HepG2 (cell line): ENCODE results near the gene NBR1. TPM values are rescaled to one million over a fixed set of nuclear protein-coding genes. Genes with fewer than 3 reads are reported as not detected.

Experiments used
- ARHGAP35 ChIP-seq: sonication (generic); formaldehyde crosslinking; IDR thresholded peaks from 2 replicates; pipeline ENCODE4 v1.9.0; 2022; ENCODE audit warnings: mild to moderate bottlenecking, inconsistent platforms, moderate library complexity, missing genetic modification reagents, borderline replicate concordance
- ATF1 ChIP-seq: IDR thresholded peaks from 2 replicates; pipeline ENCODE4 v1.6.1; 2016; ENCODE audit warnings: mild to moderate bottlenecking, control low read depth
- CBX5 ChIP-seq: sonication (generic); formaldehyde crosslinking; IDR thresholded peaks from 2 replicates; pipeline ENCODE4 v1.4.0; 2020; ENCODE audit warnings: missing genetic modification reagents, borderline replicate concordance
- ELF4 ChIP-seq: sonication (generic); formaldehyde crosslinking; IDR thresholded peaks from 2 replicates; pipeline ENCODE4 v1.5.0; 2020; ENCODE audit warnings: missing genetic modification reagents, mild to moderate bottlenecking, moderate library complexity, borderline replicate concordance
- FOXA1 ChIP-seq, 2 experiments: fragments of 450-650 bp in 1 of 2; sonication (generic) in 1 of 2; formaldehyde crosslinking in 1 of 2; IDR thresholded peaks; 2 replicates each; pipeline versions ENCODE4 v1.4.0 to v1.6.1; 2016 to 2020; ENCODE audit warnings: missing genetic modification reagents in 1 of 2
- GZF1 ChIP-seq: sonication (generic); formaldehyde crosslinking; IDR thresholded peaks from 2 replicates; pipeline ENCODE4 v1.5.1; 2020; ENCODE audit warnings: mild to moderate bottlenecking, missing genetic modification reagents
- IRX3 ChIP-seq: sonication (generic); formaldehyde crosslinking; IDR thresholded peaks from 2 replicates; pipeline ENCODE4 v1.8.1; 2023; ENCODE audit warnings: mild to moderate bottlenecking, low read depth, missing genetic modification reagents, borderline replicate concordance
- KDM4B ChIP-seq: sonication (generic); formaldehyde crosslinking; IDR thresholded peaks from 2 replicates; pipeline ENCODE4 v1.4.0; 2020; ENCODE audit warnings: missing genetic modification reagents
- MXD4 ChIP-seq: IDR thresholded peaks from 2 replicates; pipeline ENCODE4 v1.6.1; 2016; ENCODE audit warnings: mild to moderate bottlenecking, missing biosample characterization, missing genetic modification reagents
- ONECUT2 ChIP-seq: sonication (generic); formaldehyde crosslinking; IDR thresholded peaks from 2 replicates; pipeline ENCODE4 v1.4.0; 2020; ENCODE audit warnings: missing genetic modification reagents
- RCOR2 ChIP-seq: IDR thresholded peaks from 2 replicates; pipeline ENCODE4 v1.6.1; 2016; ENCODE audit warnings: missing biosample characterization, missing genetic modification reagents
- SP5 ChIP-seq: IDR thresholded peaks from 2 replicates; pipeline ENCODE4 v1.6.1; 2016; ENCODE audit warnings: low read depth, borderline replicate concordance
- SRF ChIP-seq: IDR thresholded peaks from 2 replicates; pipeline ENCODE4 v1.6.1; 2011; ENCODE audit warnings: mild to moderate bottlenecking, low read depth, low read length, moderate library complexity
- SRY ChIP-seq: sonication (generic); formaldehyde crosslinking; IDR thresholded peaks from 2 replicates; pipeline ENCODE4 v1.8.0; 2022; ENCODE audit warnings: mild to moderate bottlenecking, missing genetic modification reagents
- YY1 ChIP-seq: IDR thresholded peaks from 2 replicates; pipeline ENCODE4 v1.6.1; 2011; ENCODE audit warnings: low read length, low read depth, moderate library complexity, mild to moderate bottlenecking; ENCODE audit not compliant: insufficient read depth, insufficient replicate concordance
- ZFP37 ChIP-seq: sonication (generic); formaldehyde crosslinking; IDR thresholded peaks from 2 replicates; pipeline ENCODE4 v1.4.0; 2020; ENCODE audit warnings: missing genetic modification reagents, borderline replicate concordance
- ZKSCAN5 ChIP-seq: sonication (generic); formaldehyde crosslinking; IDR thresholded peaks from 2 replicates; pipeline ENCODE4 v1.5.1; 2020; ENCODE audit warnings: mild to moderate bottlenecking, missing genetic modification reagents
- ZNF12 ChIP-seq: sonication (generic); formaldehyde crosslinking; IDR thresholded peaks from 2 replicates; pipeline ENCODE4 v1.5.0; 2020; ENCODE audit warnings: missing genetic modification reagents
- ZNF644 ChIP-seq: IDR thresholded peaks from 2 replicates; pipeline ENCODE4 v1.6.1; 2016; ENCODE audit warnings: low read depth
- ZNF747 ChIP-seq: sonication (generic); formaldehyde crosslinking; IDR thresholded peaks from 2 replicates; pipeline ENCODE4 v1.8.1; 2023; ENCODE audit warnings: missing genetic modification reagents, mild to moderate bottlenecking, borderline replicate concordance
- ZNF780A ChIP-seq: sonication (generic); formaldehyde crosslinking; IDR thresholded peaks from 2 replicates; pipeline ENCODE4 v1.8.0; 2022; ENCODE audit warnings: mild to moderate bottlenecking, missing genetic modification reagents, moderate library complexity
- polyA plus RNA-seq, 8 experiments: library from polyadenylated mRNA; depleted of rRNA in 3 of 8; stranded (reverse) in 7 of 8; unstranded in 1 of 8; fragments of >200 nt; fragmentation: Illumina TruSeq in 4 of 8; extraction: Trizol in 4 of 8; gene quantifications; 2 replicates each; pipeline versions ENCODE4 v1.2.1 to v1.2.3, GENCODE V29; 2011 to 2016; ENCODE audit warnings: low read depth in 4 of 8, missing spikeins in 1 of 8, mixed read lengths in 1 of 8; ENCODE audit not compliant: insufficient read depth in 1 of 8
- total RNA-seq, 5 experiments: library from RNA; depleted of rRNA; stranded (reverse); fragments of >200 nt; fragmentation: Illumina TruSeq; extraction: Trizol; gene quantifications; 2 replicates each; pipeline ENCODE4 v1.2.3, GENCODE V29; 2016; ENCODE audit warnings: low read depth in 1 of 5
- TF ChIP-seq, protein P1 (sequence below): sonication (generic); formaldehyde crosslinking; IDR thresholded peaks from 2 replicates; pipeline ENCODE4 v1.5.1; 2020; ENCODE audit warnings: missing genetic modification reagents, mild to moderate bottlenecking, borderline replicate concordance
- TF ChIP-seq, protein P2 (sequence below): sonication (generic); formaldehyde crosslinking; IDR thresholded peaks from 2 replicates; pipeline ENCODE4 v1.4.0; 2020; ENCODE audit warnings: mild to moderate bottlenecking, missing genetic modification reagents
- TF ChIP-seq, protein P3 (sequence below): sonication (generic); formaldehyde crosslinking; IDR thresholded peaks from 2 replicates; pipeline ENCODE4 v1.4.0; 2020; ENCODE audit warnings: mild to moderate bottlenecking, low read depth, missing genetic modification reagents

The NBR1 gene
- total and polyA plus RNA-seq, 2 of the 13 experiments (the other 11 are each of a cell fraction or from before 2014, with no cell fraction given), result 51.7 to 121 TPM

DNA sequence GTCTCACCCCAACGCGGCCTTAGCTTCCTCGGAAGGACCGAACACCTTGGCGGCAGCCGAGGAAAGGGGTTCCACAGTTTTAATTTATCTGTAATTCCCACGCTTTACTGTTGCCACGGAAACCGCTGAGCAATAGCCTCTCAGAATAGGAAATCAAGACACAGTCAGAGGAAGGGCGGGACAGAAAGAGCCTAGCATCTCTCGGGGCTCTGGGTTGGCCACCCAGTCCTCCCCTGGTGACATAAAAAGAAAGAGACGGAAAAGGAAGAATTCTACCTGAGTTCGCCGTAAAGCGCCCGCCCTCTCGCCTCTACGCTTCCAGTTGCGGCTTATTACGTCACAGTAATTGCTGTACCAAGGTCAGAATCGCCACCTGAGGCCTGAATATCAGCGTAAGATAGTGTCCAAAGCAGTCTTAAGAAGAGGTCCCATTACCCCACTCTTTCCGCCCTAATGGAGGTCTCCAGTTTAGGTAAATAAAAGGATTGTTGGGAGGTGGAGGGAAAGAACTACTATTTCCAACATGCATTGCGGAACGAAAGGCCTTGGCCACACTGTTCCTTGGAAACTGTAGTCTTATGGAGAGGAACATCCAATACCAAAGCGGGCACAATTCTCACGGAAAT is 761 bp upstream of the NBR1 start (continued):
- TF ChIP-seq, protein P1, sequence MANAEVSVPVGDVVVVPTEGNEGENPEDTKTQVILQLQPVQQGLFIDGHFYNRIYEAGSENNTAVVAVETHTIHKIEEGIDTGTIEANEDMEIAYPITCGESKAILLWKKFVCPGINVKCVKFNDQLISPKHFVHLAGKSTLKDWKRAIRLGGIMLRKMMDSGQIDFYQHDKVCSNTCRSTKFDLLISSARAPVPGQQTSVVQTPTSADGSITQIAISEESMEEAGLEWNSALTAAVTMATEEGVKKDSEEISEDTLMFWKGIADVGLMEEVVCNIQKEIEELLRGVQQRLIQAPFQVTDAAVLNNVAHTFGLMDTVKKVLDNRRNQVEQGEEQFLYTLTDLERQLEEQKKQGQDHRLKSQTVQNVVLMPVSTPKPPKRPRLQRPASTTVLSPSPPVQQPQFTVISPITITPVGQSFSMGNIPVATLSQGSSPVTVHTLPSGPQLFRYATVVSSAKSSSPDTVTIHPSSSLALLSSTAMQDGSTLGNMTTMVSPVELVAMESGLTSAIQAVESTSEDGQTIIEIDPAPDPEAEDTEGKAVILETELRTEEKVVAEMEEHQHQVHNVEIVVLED, result peak; percentile 31; the same call in 1 of the 2 replicates
- TF ChIP-seq SP5 (CRISPR knock-in tag), result 0 out of 2 replicates have a peak, but pooled peaks have one; percentile 46
- no peak for TF ChIP-seq ZFP37
- TF ChIP-seq ZNF12 (CRISPR knock-in tag), result no peak; the same call in 1 of the 2 replicates
- peak; percentile 9; the same call in 1 of the 2 replicates for TF ChIP-seq ZNF747 (CRISPR knock-in tag)
- TF ChIP-seq, protein P2, sequence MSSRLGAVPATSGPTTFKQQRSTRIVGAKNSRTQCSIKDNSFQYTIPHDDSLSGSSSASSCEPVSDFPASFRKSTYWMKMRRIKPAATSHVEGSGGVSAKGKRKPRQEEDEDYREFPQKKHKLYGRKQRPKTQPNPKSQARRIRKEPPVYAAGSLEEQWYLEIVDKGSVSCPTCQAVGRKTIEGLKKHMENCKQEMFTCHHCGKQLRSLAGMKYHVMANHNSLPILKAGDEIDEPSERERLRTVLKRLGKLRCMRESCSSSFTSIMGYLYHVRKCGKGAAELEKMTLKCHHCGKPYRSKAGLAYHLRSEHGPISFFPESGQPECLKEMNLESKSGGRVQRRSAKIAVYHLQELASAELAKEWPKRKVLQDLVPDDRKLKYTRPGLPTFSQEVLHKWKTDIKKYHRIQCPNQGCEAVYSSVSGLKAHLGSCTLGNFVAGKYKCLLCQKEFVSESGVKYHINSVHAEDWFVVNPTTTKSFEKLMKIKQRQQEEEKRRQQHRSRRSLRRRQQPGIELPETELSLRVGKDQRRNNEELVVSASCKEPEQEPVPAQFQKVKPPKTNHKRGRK, result no peak
- TF ChIP-seq, protein P3, sequence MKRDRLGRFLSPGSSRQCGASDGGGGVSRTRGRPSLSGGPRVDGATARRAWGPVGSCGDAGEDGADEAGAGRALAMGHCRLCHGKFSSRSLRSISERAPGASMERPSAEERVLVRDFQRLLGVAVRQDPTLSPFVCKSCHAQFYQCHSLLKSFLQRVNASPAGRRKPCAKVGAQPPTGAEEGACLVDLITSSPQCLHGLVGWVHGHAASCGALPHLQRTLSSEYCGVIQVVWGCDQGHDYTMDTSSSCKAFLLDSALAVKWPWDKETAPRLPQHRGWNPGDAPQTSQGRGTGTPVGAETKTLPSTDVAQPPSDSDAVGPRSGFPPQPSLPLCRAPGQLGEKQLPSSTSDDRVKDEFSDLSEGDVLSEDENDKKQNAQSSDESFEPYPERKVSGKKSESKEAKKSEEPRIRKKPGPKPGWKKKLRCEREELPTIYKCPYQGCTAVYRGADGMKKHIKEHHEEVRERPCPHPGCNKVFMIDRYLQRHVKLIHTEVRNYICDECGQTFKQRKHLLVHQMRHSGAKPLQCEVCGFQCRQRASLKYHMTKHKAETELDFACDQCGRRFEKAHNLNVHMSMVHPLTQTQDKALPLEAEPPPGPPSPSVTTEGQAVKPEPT (CRISPR knock-in tag), result peak; percentile 66; the same call in 1 of the 2 replicates
- peak; percentile 35; the same call in 1 of the 2 replicates for TF ChIP-seq IRX3 (CRISPR knock-in tag)
- no peak for TF ChIP-seq GZF1 (CRISPR knock-in tag)
- no peak; the same call in 1 of the 2 replicates for TF ChIP-seq MXD4 (CRISPR knock-in tag)
- no peak for TF ChIP-seq ONECUT2 (CRISPR knock-in tag)
- TF ChIP-seq KDM4B (CRISPR knock-in tag), result peak; percentile 9; the same call in 1 of the 2 replicates
- TF ChIP-seq YY1, result no peak
- TF ChIP-seq ARHGAP35, result no peak
- no peak for TF ChIP-seq ZKSCAN5 (CRISPR knock-in tag)
- TF ChIP-seq RCOR2 (CRISPR knock-in tag), result no peak
- TF ChIP-seq SRY, result 0 out of 2 replicates have a peak, but pooled peaks have one; percentile 10
- no peak for TF ChIP-seq CBX5 (CRISPR knock-in tag)
- no peak for TF ChIP-seq FOXA1 (IDR thresholded peaks at IDR 0.05)
- no peak; the same call in 1 of the 2 replicates for TF ChIP-seq FOXA1 (CRISPR knock-in tag; IDR thresholded peaks at IDR 0.05)
- peak; percentile 14; the same call in 1 of the 2 replicates for TF ChIP-seq SRF
- no peak for TF ChIP-seq ZNF644
- peak; percentile 70; the same call in 1 of the 2 replicates for TF ChIP-seq ELF4 (CRISPR knock-in tag)
- TF ChIP-seq ZNF780A, result no peak; the same call in 1 of the 2 replicates
- TF ChIP-seq ATF1 (CRISPR knock-in tag), result peak; percentile 99
